ENCODE measurements around the gene LYL1. TPM values are rescaled to one million over a fixed set of nuclear protein-coding genes. Genes with fewer than 3 reads are reported as not detected.

LYL1 gene
- total and polyA plus RNA-seq, 2 of the 13 experiments (the other 11 are each of a cell fraction or from before 2014, with no cell fraction given): 0.75 to 0.92 TPM

- TF ChIP-seq ZBTB14 (CRISPR knock-in tag; IDR thresholded peaks at IDR 0.05) (no peak), NFRKB (IDR thresholded peaks at IDR 0.05) (peak; percentile 55; the same call in 1 of the 2 replicates), ZBTB25 (CRISPR knock-in tag; IDR thresholded peaks at IDR 0.05) (peak; percentile 52), AHDC1 (CRISPR knock-in tag; IDR thresholded peaks at IDR 0.05; ENCODE audit: borderline replicate concordance) (peak; percentile 68), ZMYM2 (CRISPR knock-in tag; IDR thresholded peaks at IDR 0.05) (peak; percentile 87; the same call in 1 of the 2 replicates), SUZ12 (IDR thresholded peaks at IDR 0.05; ENCODE audit: low read depth, low read length) (no peak), ZNF839 (CRISPR knock-in tag; IDR thresholded peaks at IDR 0.05; ENCODE audit: borderline replicate concordance) (peak; percentile 93), ZNF281 (CRISPR knock-in tag; IDR thresholded peaks at IDR 0.05; ENCODE audit: borderline replicate concordance) (no peak; the same call in 1 of the 2 replicates)
- TF ChIP-seq, protein P1, sequence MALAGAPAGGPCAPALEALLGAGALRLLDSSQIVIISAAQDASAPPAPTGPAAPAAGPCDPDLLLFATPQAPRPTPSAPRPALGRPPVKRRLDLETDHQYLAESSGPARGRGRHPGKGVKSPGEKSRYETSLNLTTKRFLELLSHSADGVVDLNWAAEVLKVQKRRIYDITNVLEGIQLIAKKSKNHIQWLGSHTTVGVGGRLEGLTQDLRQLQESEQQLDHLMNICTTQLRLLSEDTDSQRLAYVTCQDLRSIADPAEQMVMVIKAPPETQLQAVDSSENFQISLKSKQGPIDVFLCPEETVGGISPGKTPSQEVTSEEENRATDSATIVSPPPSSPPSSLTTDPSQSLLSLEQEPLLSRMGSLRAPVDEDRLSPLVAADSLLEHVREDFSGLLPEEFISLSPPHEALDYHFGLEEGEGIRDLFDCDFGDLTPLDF (CRISPR knock-in tag; IDR thresholded peaks at IDR 0.05): no peak
- TF ChIP-seq, protein P2, sequence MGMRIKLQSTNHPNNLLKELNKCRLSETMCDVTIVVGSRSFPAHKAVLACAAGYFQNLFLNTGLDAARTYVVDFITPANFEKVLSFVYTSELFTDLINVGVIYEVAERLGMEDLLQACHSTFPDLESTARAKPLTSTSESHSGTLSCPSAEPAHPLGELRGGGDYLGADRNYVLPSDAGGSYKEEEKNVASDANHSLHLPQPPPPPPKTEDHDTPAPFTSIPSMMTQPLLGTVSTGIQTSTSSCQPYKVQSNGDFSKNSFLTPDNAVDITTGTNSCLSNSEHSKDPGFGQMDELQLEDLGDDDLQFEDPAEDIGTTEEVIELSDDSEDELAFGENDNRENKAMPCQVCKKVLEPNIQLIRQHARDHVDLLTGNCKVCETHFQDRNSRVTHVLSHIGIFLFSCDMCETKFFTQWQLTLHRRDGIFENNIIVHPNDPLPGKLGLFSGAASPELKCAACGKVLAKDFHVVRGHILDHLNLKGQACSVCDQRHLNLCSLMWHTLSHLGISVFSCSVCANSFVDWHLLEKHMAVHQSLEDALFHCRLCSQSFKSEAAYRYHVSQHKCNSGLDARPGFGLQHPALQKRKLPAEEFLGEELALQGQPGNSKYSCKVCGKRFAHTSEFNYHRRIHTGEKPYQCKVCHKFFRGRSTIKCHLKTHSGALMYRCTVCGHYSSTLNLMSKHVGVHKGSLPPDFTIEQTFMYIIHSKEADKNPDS (CRISPR knock-in tag; IDR thresholded peaks at IDR 0.05): no peak
Measured at GRCh38 chr19:13116282-13117175, 13.9 kb upstream of the LYL1 start, which contains the start of gene TRMT1 (continued).
